HL-60 (cell line): ENCODE measurements around the gene LAMB3.

ENCODE experiments used
- DNase-seq, 2 experiments: peaks; one replicate each; pipeline ENCODE4 v3.0.0-alpha.2; 2010 to 2020; ENCODE audit warnings: low read depth in 1 of 2, low spot score in 1 of 2
- H3K27ac ChIP-seq: fragments of 250-450 bp; sonication (Bioruptor Pico); replicated peaks from 2 replicates; pipeline ENCODE4 v1.5.1; 2020; ENCODE audit warnings: mild to moderate bottlenecking, moderate library complexity
- H3K27me3 ChIP-seq: fragments of 250-450 bp; sonication (Bioruptor Pico); 2 replicates; pipeline ENCODE4 v1.5.1; 2021; ENCODE audit warnings: mild to moderate bottlenecking, moderate library complexity; ENCODE audit not compliant: insufficient read depth, poor library complexity, severe bottlenecking
- H3K4me3 ChIP-seq: replicated peaks from 2 replicates; pipeline ENCODE4 v1.5.1; 2011; ENCODE audit warnings: mild to moderate bottlenecking, control low read depth, low read length; ENCODE audit not compliant: insufficient read depth
- CTCF ChIP-seq: IDR thresholded peaks from one replicate; pipeline ENCODE4 v1.5.1; 2011; ENCODE audit warnings: low read length, control low read depth, inconsistent platforms; ENCODE audit not compliant: insufficient read depth
- GABPA ChIP-seq: IDR thresholded peaks from 2 replicates; pipeline ENCODE4 v1.6.1; 2012; ENCODE audit warnings: low read depth
- POLR2AphosphoS5 ChIP-seq: IDR thresholded peaks from 2 replicates; pipeline ENCODE4 v1.6.1; 2012; ENCODE audit warnings: low read depth
- REST ChIP-seq: IDR thresholded peaks from 2 replicates; pipeline ENCODE4 v1.6.1; 2012; ENCODE audit warnings: low read depth; ENCODE audit not compliant: insufficient replicate concordance
- SPI1 ChIP-seq: IDR thresholded peaks from 2 replicates; pipeline ENCODE4 v1.6.1; 2012; ENCODE audit warnings: low read depth, mild to moderate bottlenecking, borderline replicate concordance

LAMB3 gene

GRCh38 chr1:209692745-209693504 is 40.7 kb upstream of the LAMB3 start:
- no peak for TF ChIP-seq POLR2AphosphoS5
- TF ChIP-seq SPI1, result peak; percentile 38; the same call in 1 of the 2 replicates
- TF ChIP-seq REST, result no peak
- no peak for TF ChIP-seq GABPA
- TF ChIP-seq CTCF, result peak; percentile 76
- Histone ChIP-seq H3K4me3 (no peak overlapping the region), H3K27ac (no peak overlapping the region), H3K27me3 (peaks cover 2% of the 10 kb centered on the region)
- DNase-seq, result peak in 1 of 2 experiments; percentile 72

- Histone ChIP-seq H3K4me3 (no peak overlapping the region), H3K27ac (no peak overlapping the region), H3K27me3 (peaks cover 2% of the 10 kb centered on the region)
- DNase-seq, result no peak
- TF ChIP-seq GABPA (no peak), POLR2AphosphoS5 (no peak), SPI1 (no peak), REST (no peak), CTCF (no peak)
Measured at GRCh38 chr1:209692296-209692695, 40.1 kb upstream of the LAMB3 start.

- DNase-seq, result no peak
- TF ChIP-seq GABPA (no peak), SPI1 (no peak), POLR2AphosphoS5 (no peak), REST (no peak), CTCF (no peak)
- Histone ChIP-seq H3K27ac (no peak overlapping the region), H3K27me3 (peaks cover 2% of the 10 kb centered on the region), H3K4me3 (no peak overlapping the region)
Measured at GRCh38 chr1:209691237-209691636, 39.0 kb upstream of the LAMB3 start.
